Stimulated activated CD8-positive, alpha-beta memory T cell treated with anti-CD3 and anti-CD28 coated beads, Interleukin-7, amount 100 ng/mL, for 4 hours (primary cell): ENCODE results near the gene ALAD.
A peak's percentile ranks its signal among the peaks of the same experiment; 100 is the strongest.
"Not testable (repeated sequence)": the region's sequence is repeated elsewhere in the genome, so short reads cannot be mapped to it uniquely, and the experiment has no call there.

Source experiments
- DNase-seq, 2 donors: peaks; one replicate each; pipeline ENCODE4 v3.0.0-alpha.2; 2020; ENCODE audit warnings: low read depth in 2 of 2

The ALAD gene

DNA sequence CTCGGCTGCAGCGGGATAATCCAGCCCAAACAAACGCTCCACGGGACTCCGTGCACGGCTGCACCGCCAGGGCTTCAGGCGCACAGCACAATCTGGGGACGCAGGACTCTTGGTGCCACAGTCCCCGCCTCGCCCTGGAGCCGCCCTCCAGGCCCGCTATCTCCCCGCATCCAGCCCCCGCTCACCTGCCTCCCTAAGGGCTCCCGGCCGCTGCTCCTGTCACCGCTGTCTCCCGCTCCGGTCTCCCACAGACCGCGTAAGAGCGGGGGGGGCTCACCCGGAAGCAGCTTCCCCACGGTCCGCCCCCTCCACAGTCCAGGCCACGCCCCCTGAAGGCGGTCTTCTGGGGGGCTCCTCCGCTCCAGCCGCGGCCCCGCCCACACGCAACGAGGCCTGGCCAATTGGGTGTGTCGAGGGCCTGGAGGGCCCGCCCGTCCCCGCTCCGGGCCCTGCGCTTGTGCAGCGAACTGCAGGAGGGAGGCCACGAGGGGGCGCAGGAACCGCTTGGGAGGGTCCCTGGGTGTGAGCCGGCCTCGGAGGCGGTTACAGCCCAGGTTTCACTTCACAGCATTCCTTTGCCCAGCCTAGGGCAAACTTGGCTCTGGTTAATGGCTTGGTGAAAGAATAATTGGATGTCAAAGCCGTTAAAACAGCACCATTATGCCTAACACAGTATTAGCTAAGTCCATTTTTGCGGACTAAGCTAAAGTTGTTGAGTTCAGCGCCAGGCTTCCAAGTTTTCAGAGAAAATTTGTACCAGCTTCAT, at the start of gene ALAD:
Gene ALAD, minus strand, starts transcription at position 258 of the 766 bp plus-strand sequence. CDS start 7,725 bp downstream, outside the sequence.
- peak; percentile 96 to 100 for DNase-seq

GRCh38 chr9:113449376-113449775, 48.3 kb upstream of the ALAD start:
- no peak for DNase-seq

- DNase-seq: no peak
Measured at GRCh38 chr9:113446323-113446740, 45.2 kb upstream of the ALAD start.

- no peak for DNase-seq
Measured at GRCh38 chr9:113444736-113445135, 43.7 kb upstream of the ALAD start.

- DNase-seq: not testable (repeated sequence)
Measured at GRCh38 chr9:113437716-113438115, 36.6 kb upstream of the ALAD start.

- no peak for DNase-seq
Measured at GRCh38 chr9:113436728-113437515, 35.8 kb upstream of the ALAD start.

DNA sequence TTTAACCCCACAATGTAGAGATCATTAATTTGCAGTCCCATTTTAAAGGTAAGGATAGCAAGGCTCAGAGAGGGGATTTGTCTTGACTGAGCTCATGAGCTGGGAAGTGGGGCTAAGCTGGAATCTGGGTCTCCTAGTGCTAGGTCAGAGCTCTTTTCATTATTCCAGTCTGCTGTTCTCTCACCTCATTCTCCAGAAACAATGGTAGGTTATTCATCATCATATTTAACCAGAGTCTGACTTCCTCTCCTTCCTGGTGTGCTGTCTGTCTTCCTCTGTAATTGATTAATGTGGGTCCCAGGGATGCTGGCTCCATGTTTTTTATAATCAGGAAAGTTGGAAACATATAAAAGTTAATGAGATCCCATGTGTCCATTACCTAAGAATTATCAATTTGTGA, 30.1 kb upstream of the ALAD start:
- DNase-seq: no peak

DNA sequence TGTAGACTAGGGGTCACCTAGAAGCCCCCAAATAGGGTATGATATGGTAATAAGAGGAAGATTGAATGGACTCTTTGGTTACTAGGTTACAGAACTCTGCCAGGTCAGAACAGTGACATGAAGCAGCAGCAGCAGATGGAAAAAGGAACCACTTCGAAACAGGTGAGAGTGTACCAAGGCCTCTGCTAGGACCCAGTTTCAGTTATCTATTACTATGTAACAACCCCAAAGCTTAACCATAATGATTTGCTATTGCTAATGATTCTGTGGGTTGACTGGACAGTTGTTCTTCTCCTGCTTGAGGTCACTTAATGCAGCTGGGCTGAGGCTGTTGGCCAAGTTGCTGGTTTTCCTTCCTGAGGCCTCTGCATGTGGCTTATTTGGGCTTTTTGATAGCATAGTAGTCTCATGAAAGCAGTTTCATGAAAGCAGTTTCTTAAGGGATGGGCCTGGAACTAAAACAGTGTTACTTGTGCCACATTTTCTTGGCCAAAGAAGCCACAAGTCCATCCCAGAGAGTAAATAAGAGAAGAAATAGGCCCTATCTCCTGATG, 27.1 kb upstream of the ALAD start:
- no peak for DNase-seq

- DNase-seq: no peak
Measured at GRCh38 chr9:113427629-113428028, 26.5 kb upstream of the ALAD start.

GRCh38 chr9:113426701-113427100, 25.6 kb upstream of the ALAD start:
- no peak for DNase-seq

- DNase-seq: no peak
Measured at GRCh38 chr9:113425072-113425471, 24.0 kb upstream of the ALAD start.

DNA sequence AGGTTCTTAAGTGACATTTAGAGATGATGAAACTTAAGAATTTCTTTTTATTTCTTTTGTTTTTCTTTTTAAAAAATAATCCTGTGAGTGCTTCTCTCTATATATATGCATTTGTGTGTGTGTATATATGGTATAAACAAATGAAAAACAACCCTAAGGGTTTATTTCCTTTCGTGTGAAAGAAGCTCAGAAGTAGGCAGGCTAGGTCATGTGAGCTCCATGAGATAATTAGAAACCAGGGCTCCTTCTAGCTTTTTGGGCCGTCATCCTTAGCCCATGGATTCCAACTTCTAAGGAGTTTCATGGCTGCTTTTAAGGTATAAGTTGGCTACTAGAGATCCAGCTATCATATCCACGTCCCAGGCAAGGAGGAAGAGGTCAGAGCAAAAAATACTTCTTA, 20.6 kb upstream of the ALAD start:
- no peak for DNase-seq

- DNase-seq: no peak
Measured at GRCh38 chr9:113417370-113417769, 16.3 kb upstream of the ALAD start.

DNA sequence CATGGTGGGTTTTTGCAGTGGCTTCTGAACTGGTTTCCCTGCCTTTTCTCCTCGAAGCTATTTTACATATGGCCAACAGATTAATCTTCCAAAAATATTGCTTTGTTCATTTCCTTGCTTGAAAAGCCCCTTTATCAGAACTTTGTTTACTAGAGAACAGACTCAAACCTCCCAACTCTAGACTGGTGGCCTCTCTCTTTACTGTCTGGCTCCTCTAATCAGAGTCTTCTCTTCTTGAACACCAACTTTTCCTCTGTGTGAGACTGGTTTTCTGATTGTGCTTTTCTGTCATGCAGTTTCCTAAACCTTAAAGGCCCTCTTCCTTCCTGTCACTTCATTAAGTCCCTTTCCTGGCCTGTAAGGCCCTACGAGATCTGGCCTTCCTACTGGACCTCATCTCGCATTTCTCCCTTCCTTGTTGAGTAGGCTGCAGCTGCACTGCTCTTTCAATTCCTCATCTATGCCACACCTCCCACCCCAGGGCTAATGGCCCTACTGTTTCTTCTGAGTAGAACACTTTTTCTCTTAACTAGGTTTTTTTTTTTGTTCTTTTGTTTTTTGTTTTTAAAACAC, 15.2 kb upstream of the ALAD start:
- no peak for DNase-seq

DNA sequence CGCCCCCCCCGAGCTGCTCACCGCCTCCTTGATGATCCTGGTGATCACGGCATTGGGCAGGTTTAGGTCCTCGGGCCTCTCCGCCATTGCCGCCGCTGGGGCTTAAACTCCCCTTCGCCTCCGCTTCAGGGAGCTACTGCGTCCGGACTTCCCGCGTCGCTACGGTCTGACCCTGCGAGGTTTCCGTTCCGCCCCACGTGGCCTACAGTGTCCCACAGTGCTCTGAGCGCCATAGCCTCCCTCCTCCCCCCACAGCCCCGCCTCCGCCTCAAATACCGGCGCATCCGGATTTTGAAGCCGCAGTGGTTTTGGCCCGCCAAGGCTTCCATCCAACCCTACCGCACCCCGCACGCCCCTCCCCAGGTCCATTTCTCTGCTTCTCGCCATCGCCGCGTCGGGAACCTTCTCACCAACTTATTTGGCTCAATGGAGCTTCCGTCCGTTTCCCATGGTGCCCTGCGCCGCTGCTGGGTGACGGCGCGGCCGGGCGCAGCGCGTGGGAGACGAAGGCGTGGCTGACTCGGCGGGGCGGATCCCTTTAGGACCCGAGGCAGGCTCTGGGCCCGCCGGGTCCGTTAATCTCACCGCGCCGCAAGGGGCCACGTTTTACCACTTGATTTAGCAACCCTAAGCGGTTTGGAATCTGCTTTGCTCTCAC, 9.3 kb upstream of the ALAD start, which contains the start of the genes C9orf43 and POLE3:
Gene C9orf43, plus strand, starts transcription at position 541 of the 658 bp plus-strand sequence. CDS start 2,747 bp downstream, outside the sequence.
Gene POLE3, minus strand, starts transcription at position 469 of the 658 bp plus-strand sequence. Its CDS starts 382 bp downstream, at position 87.
- DNase-seq: peak; percentile 89 to 92

- DNase-seq: no peak
Measured at GRCh38 chr9:113409883-113410206, 8.8 kb upstream of the ALAD start.

GRCh38 chr9:113409481-113409880, 8.4 kb upstream of the ALAD start:
- DNase-seq: no peak

DNA sequence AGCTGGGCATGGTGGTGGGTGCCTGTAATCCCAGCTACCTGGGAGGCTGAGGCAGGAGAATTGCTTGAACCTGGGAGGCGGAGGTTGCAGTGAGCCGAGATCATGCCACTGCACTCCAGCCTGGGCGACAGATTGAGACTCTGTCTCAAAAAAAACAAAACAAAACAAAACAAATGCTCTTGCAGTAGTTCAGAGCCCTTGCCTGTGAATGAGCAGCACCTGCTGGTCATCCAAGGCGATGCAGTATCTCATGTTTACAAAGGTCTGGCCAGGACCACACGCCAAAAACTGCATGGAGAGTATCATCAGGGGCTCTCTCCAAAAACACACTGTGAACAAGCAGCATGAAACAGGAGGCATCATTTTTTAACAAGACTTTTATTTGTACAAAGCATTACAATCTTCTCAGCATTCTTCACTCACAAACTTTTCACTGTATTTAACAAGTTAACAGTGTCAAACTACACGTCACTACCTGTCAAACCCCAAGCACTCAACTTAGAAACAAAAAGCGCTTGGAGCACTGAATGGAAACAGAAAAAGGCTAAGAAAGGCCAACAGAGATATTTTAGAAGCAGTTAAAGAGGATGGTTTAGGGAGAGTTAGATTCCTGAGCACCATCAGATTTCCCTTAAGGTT, 5.9 kb upstream of the ALAD start:
- peak; percentile 12 to 24 for DNase-seq

DNA sequence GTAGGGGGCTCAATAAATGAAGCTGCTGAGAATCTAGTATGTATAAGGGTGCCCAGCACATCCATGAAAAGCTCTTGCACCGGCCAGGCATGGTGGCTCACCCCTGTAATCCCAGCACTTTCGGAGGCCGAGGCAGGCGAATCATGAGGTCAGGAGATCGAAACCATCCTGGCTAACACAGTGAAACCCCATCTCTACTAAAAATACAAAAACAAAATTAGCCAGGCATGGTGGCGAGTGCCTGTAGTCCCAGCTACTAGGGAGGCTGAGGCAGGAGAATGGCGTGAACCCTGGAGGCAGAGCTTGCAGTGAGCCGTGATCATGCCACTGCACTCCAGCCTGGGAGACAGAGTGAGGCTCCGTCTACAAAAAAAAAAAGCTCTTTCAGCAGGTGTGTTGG, 5.3 kb upstream of the ALAD start:
- not testable (repeated sequence) for DNase-seq

DNA sequence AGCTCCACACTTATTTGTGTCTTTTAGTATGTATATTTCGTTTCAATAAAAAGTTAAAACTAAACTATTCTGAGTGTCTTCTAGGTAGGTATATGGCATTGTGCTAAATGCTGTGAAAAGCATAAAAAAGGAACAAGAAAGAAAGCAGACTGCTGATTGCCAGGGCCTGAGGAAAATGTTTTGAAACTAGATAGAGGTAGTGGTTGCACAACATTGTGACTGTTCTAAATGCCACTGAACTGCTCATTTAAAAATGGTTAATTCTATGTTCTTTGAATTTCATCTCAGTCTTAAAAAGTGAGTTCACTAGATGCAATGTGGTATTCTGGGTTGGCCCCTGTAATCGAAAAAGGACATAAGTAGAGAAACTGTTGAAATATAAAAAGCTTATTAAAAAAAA, 2.6 kb upstream of the ALAD start:
- no peak for DNase-seq

DNA sequence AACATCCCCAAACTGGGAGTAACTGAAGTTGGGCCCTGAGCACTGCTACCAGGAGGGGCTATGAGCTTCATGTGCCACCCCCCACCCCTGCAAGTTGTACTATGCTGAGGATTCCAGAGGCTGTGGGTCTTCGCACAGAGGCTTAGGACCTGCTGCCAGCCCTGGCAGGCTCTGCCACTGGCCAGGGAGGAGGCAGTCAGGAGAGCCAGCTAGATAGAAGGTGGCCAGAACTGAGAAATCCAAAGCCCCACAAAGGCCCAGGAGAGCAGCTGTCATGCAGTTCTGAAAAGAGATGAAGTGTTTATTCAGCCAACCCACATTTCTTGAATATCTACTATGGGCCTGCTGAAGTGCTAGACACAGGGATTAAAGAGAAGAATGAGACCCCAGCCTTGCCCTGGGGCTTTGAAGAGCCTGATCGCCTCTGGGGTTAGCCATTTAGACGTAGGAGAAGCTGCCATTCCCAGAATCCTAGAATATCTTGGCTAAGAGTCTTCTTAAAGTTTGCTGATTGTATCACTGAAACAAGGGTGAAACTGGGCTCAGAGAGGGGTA, 1.4 kb downstream of the ALAD start:
- DNase-seq: no peak
